PC-3 (cell line): ENCODE measurements around the gene ROPN1L.

Experiments used
- CTCF ChIP-seq: fragments of 300-600 bp; sonication (generic); conservative IDR thresholded peaks from 2 replicates; pipeline ENCODE4 v1.5.1; 2017; ENCODE audit warnings: antibody characterized with exemption, low read depth, mild to moderate bottlenecking, low read length
- EZH2 ChIP-seq: fragments of 300-600 bp; sonication (generic); IDR thresholded peaks from one replicate; pipeline ENCODE4 v1.6.1; 2017; ENCODE audit warnings: antibody characterized with exemption, mild to moderate bottlenecking, low read length; ENCODE audit not compliant: unreplicated experiment
- EZH2phosphoT487 ChIP-seq: fragments of 300-600 bp; sonication (generic); IDR thresholded peaks from 2 replicates; pipeline ENCODE4 v1.6.1; 2018; ENCODE audit warnings: mild to moderate bottlenecking, antibody characterized with exemption, low read length, borderline replicate concordance

- TF ChIP-seq CTCF (no peak), EZH2 (no peak), EZH2phosphoT487 (no peak)
These were observed 24.8 kb upstream of the ROPN1L start for GRCh38 chr5:10416868-10417267.
